Effector memory CD8-positive, alpha-beta T cell (primary cell): ENCODE results near the gene PODN.

Experiments
- ATAC-seq: fragments of 150-1000 bp; cut with Tn5 transposase; replicated peaks from 2 replicates; pipeline ENCODE4 v1.10.0; 2021; ENCODE audit warnings: mild to moderate bottlenecking, moderate library complexity
- DNase-seq, 3 experiments: peaks; one replicate each; pipeline ENCODE4 v3.0.0; 2021
- H3K27ac Mint-ChIP-seq, 2 donors: one replicate each; pipeline ENCODE4 v1.8.0; 2022; ENCODE audit warnings: mild to moderate bottlenecking in 2 of 2, mixed read lengths in 2 of 2, moderate library complexity in 2 of 2
- H3K27me3 Mint-ChIP-seq, 2 donors: one replicate each; pipeline ENCODE4 v1.8.0; 2022; ENCODE audit warnings: mixed read lengths in 2 of 2
- H3K36me3 Mint-ChIP-seq: one replicate; pipeline ENCODE4 v1.8.0; 2022; ENCODE audit warnings: mild to moderate bottlenecking, moderate library complexity, mixed read lengths; ENCODE audit not compliant: insufficient read depth
- H3K4me1 Mint-ChIP-seq, 2 donors: one replicate each; pipeline ENCODE4 v1.8.0; 2022; ENCODE audit warnings: low read depth in 2 of 2, mixed read lengths in 2 of 2
- H3K4me3 Mint-ChIP-seq, 2 donors: one replicate each; pipeline ENCODE4 v1.8.0; 2022; ENCODE audit warnings: mild to moderate bottlenecking in 2 of 2, mixed read lengths in 2 of 2, moderate library complexity in 2 of 2
- H3K9me3 Mint-ChIP-seq, 2 donors: one replicate each; pipeline ENCODE4 v1.8.0; 2022; ENCODE audit warnings: mixed read lengths in 2 of 2

PODN gene

GRCh38 chr1:53062708-53063591 is 937 bp downstream of the PODN start:
- H3K27me3 Mint-ChIP-seq: peaks cover 13 to 48% of the 10 kb centered on the region in 2 donors
- peak overlapping the region in 1 of 2 donors; percentile 20 for H3K27ac Mint-ChIP-seq
- H3K36me3 Mint-ChIP-seq: no peaks in the 10 kb centered on the region
- peak overlapping the region; percentile 73 to 74 for H3K4me3 Mint-ChIP-seq
- peaks cover 4 to 7% of the 10 kb centered on the region in 2 donors for H3K4me1 Mint-ChIP-seq
- DNase-seq (no peak), ATAC-seq (peak; percentile 22)
- no peaks in the 10 kb centered on the region for H3K9me3 Mint-ChIP-seq

GRCh38 chr1:53063744-53064515 is 1.9 kb downstream of the PODN start:
- no peaks in the 10 kb centered on the region for H3K36me3 Mint-ChIP-seq
- no peak overlapping the region for H3K27ac Mint-ChIP-seq
- no peaks in the 10 kb centered on the region for H3K9me3 Mint-ChIP-seq
- no peak for DNase-seq
- H3K4me3 Mint-ChIP-seq: peak overlapping the region; percentile 67 to 74
- peaks cover 4 to 7% of the 10 kb centered on the region in 2 donors for H3K4me1 Mint-ChIP-seq
- H3K27me3 Mint-ChIP-seq: peaks cover 13 to 48% of the 10 kb centered on the region in 2 donors
- no peak for ATAC-seq

GRCh38 chr1:53065391-53065790 is 3.4 kb downstream of the PODN start:
- DNase-seq: no peak
- ATAC-seq: no peak
- Mint-ChIP-seq H3K27me3 (peaks cover 13 to 48% of the 10 kb centered on the region in 2 donors), H3K27ac (no peak overlapping the region), H3K4me3 (no peak overlapping the region), H3K9me3 (no peaks in the 10 kb centered on the region), H3K36me3 (no peaks in the 10 kb centered on the region), H3K4me1 (peaks cover 4 to 7% of the 10 kb centered on the region in 2 donors)

- Mint-ChIP-seq H3K36me3 (no peaks in the 10 kb centered on the region), H3K27me3 (peaks cover 13 to 38% of the 10 kb centered on the region in 2 donors), H3K9me3 (no peaks in the 10 kb centered on the region), H3K27ac (no peak overlapping the region), H3K4me1 (peaks cover 4 to 7% of the 10 kb centered on the region in 2 donors), H3K4me3 (no peak overlapping the region)
- DNase-seq (no peak), ATAC-seq (no peak)
Measured at GRCh38 chr1:53066488-53066887, 4.5 kb downstream of the PODN start.

- Mint-ChIP-seq H3K36me3 (no peaks in the 10 kb centered on the region), H3K27me3 (peaks cover 13 to 35% of the 10 kb centered on the region in 2 donors), H3K4me3 (no peak overlapping the region), H3K9me3 (no peaks in the 10 kb centered on the region), H3K4me1 (peaks cover 4 to 5% of the 10 kb centered on the region in 2 donors), H3K27ac (no peak overlapping the region)
- DNase-seq: no peak
- ATAC-seq: no peak
Measured at GRCh38 chr1:53066891-53067738, 5.1 kb downstream of the PODN start.

- Mint-ChIP-seq H3K4me1 (peaks cover 2 to 4% of the 10 kb centered on the region in 2 donors), H3K9me3 (no peaks in the 10 kb centered on the region), H3K4me3 (no peak overlapping the region), H3K27ac (no peak overlapping the region), H3K27me3 (peaks cover 13 to 31% of the 10 kb centered on the region in 2 donors), H3K36me3 (no peaks in the 10 kb centered on the region)
- ATAC-seq (no peak), DNase-seq (no peak)
Measured at GRCh38 chr1:53067886-53068285, 5.9 kb downstream of the PODN start.

- H3K4me1 Mint-ChIP-seq: no peaks in the 10 kb centered on the region
- ATAC-seq: no peak
- H3K27ac Mint-ChIP-seq: peak overlapping the region in 1 of 2 donors; percentile 65
- peaks cover 7 to 25% of the 10 kb centered on the region in 2 donors for H3K27me3 Mint-ChIP-seq
- DNase-seq: no peak
- no peaks in the 10 kb centered on the region for H3K36me3 Mint-ChIP-seq
- H3K4me3 Mint-ChIP-seq: no peak overlapping the region
- H3K9me3 Mint-ChIP-seq: no peaks in the 10 kb centered on the region
Measured at GRCh38 chr1:53068314-53069099, 6.5 kb downstream of the PODN start.

GRCh38 chr1:53069265-53069662 is 7.3 kb downstream of the PODN start:
- H3K27ac Mint-ChIP-seq: peak overlapping the region in 1 of 2 donors; percentile 65
- no peaks in the 10 kb centered on the region for H3K36me3 Mint-ChIP-seq
- H3K27me3 Mint-ChIP-seq: peaks cover 0 to 18% of the 10 kb centered on the region in 2 donors
- no peaks in the 10 kb centered on the region for H3K9me3 Mint-ChIP-seq
- H3K4me1 Mint-ChIP-seq: no peaks in the 10 kb centered on the region
- DNase-seq (no peak), ATAC-seq (no peak)
- H3K4me3 Mint-ChIP-seq: no peak overlapping the region

- peaks cover 0 to 2% of the 10 kb centered on the region in 2 donors for H3K4me1 Mint-ChIP-seq
- no peaks in the 10 kb centered on the region for H3K9me3 Mint-ChIP-seq
- DNase-seq (no peak), ATAC-seq (no peak)
- H3K4me3 Mint-ChIP-seq: no peak overlapping the region
- H3K36me3 Mint-ChIP-seq: no peaks in the 10 kb centered on the region
- peaks cover 0 to 12% of the 10 kb centered on the region in 2 donors for H3K27me3 Mint-ChIP-seq
- no peak overlapping the region for H3K27ac Mint-ChIP-seq
Measured at GRCh38 chr1:53069663-53070327, 7.8 kb downstream of the PODN start.

GRCh38 chr1:53070621-53071020 is 8.6 kb downstream of the PODN start:
- ATAC-seq: no peak
- H3K4me1 Mint-ChIP-seq: peaks cover 0 to 8% of the 10 kb centered on the region in 2 donors
- DNase-seq: no peak
- H3K27me3 Mint-ChIP-seq: peaks cover 0 to 4% of the 10 kb centered on the region in 2 donors
- H3K4me3 Mint-ChIP-seq: no peak overlapping the region
- H3K9me3 Mint-ChIP-seq: no peaks in the 10 kb centered on the region
- no peak overlapping the region for H3K27ac Mint-ChIP-seq
- H3K36me3 Mint-ChIP-seq: no peaks in the 10 kb centered on the region

- Mint-ChIP-seq H3K9me3 (no peaks in the 10 kb centered on the region), H3K4me1 (peaks cover 0 to 8% of the 10 kb centered on the region in 2 donors), H3K27me3 (no peaks in the 10 kb centered on the region), H3K4me3 (no peak overlapping the region), H3K36me3 (no peaks in the 10 kb centered on the region), H3K27ac (no peak overlapping the region)
- DNase-seq (no peak), ATAC-seq (no peak)
Measured at GRCh38 chr1:53071167-53071865, 9.3 kb downstream of the PODN start.

- DNase-seq: no peak
- H3K27ac Mint-ChIP-seq: no peak overlapping the region
- no peak overlapping the region for H3K4me3 Mint-ChIP-seq
- peaks cover 0 to 8% of the 10 kb centered on the region in 2 donors for H3K4me1 Mint-ChIP-seq
- H3K27me3 Mint-ChIP-seq: no peaks in the 10 kb centered on the region
- no peak for ATAC-seq
- H3K36me3 Mint-ChIP-seq: no peaks in the 10 kb centered on the region
- H3K9me3 Mint-ChIP-seq: no peaks in the 10 kb centered on the region
Measured at GRCh38 chr1:53071915-53072314, 9.9 kb downstream of the PODN start.
